ENCODE results near the gene CAMK2G. TPM values are rescaled to one million over a fixed set of nuclear protein-coding genes. Genes with fewer than 3 reads are reported as not detected.
A peak's percentile ranks its signal among the peaks of the same experiment; 100 is the strongest.

The CAMK2G gene
- total and polyA plus RNA-seq, 2 experiments from 2014 or later, result 30.6 to 34.1 TPM

- no peaks in the 10 kb centered on the region for H3K9me2 ChIP-seq (ENCODE audit: insufficient read depth)
- no peaks in the 10 kb centered on the region for H3K36me3 Mint-ChIP-seq (ENCODE audit: low read depth)
- peak overlapping the region; percentile 84; the same call in 1 of the 2 replicates for H2AFZ ChIP-seq
- DNase-seq (ENCODE audit: low spot score), result no peak
- TF ChIP-seq CREB1 (CRISPR knock-in tag; IDR thresholded peaks at IDR 0.05; ENCODE audit: low read depth) (no peak), CTCF (conservative IDR thresholded peaks at IDR 0.05; ENCODE audit: low read depth in 2 of 2) (no peak), STAT1 (IDR thresholded peaks at IDR 0.05; ENCODE audit: unreplicated experiment) (no peak), ZNF462 (CRISPR knock-in tag; IDR thresholded peaks at IDR 0.05) (no peak), EZH2phosphoT487 (IDR thresholded peaks at IDR 0.05; ENCODE audit: unreplicated experiment) (no peak), ZNF114 (CRISPR knock-in tag; IDR thresholded peaks at IDR 0.05) (no peak), EZH2 (IDR thresholded peaks at IDR 0.05; ENCODE audit: low read depth, unreplicated experiment) (no peak), JUNB (IDR thresholded peaks at IDR 0.05; ENCODE audit: unreplicated experiment) (no peak), ZNF331 (CRISPR knock-in tag; IDR thresholded peaks at IDR 0.05; ENCODE audit: low read depth) (no peak), POLR2AphosphoS5 (IDR thresholded peaks at IDR 0.05; ENCODE audit: low read depth) (no peak), REST (IDR thresholded peaks at IDR 0.05; ENCODE audit: unreplicated experiment) (no peak), NANOG (IDR thresholded peaks at IDR 0.05; ENCODE audit: borderline replicate concordance) (no peak)
- TF ChIP-seq, protein P1, sequence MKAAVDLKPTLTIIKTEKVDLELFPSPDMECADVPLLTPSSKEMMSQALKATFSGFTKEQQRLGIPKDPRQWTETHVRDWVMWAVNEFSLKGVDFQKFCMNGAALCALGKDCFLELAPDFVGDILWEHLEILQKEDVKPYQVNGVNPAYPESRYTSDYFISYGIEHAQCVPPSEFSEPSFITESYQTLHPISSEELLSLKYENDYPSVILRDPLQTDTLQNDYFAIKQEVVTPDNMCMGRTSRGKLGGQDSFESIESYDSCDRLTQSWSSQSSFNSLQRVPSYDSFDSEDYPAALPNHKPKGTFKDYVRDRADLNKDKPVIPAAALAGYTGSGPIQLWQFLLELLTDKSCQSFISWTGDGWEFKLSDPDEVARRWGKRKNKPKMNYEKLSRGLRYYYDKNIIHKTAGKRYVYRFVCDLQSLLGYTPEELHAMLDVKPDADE (IDR thresholded peaks at IDR 0.05), result no peak
- H3F3A ChIP-seq (replicated peaks; ENCODE audit: low read depth), result peaks cover 7% of the 10 kb centered on the region; the same call in 1 of the 2 replicates
- H3K27ac Mint-ChIP-seq, result peak overlapping the region; percentile 22; the same call in 1 of the 2 replicates
- peaks cover 38% of the 10 kb centered on the region for H3K4me1 Mint-ChIP-seq
- H3K79me2 ChIP-seq (replicated peaks; ENCODE audit: insufficient read depth), result no peaks in the 10 kb centered on the region
- H3K4me2 ChIP-seq, result no peak overlapping the region
- H3K36me3 ChIP-seq (ENCODE audit: insufficient read depth), result no peaks in the 10 kb centered on the region
- no peak overlapping the region for H3K27ac ChIP-seq (ENCODE audit: low read depth)
- H3K4me3 ChIP-seq, result no peak overlapping the region
- H3K27me3 Mint-ChIP-seq (ENCODE audit: insufficient read depth, low read depth, poor library complexity), result peaks cover 15% of the 10 kb centered on the region
- H3K4me3 Mint-ChIP-seq, result no peak overlapping the region; the same call in 2 of the 3 replicates
- no peaks in the 10 kb centered on the region for H3K9me3 Mint-ChIP-seq
- H3K4me1 ChIP-seq (ENCODE audit: insufficient read depth), result peaks cover 39% of the 10 kb centered on the region
- peaks cover 21% of the 10 kb centered on the region for H3K27me3 ChIP-seq (ENCODE audit: insufficient read depth)
- H4K20me1 ChIP-seq (replicated peaks; ENCODE audit: insufficient read depth), result no peaks in the 10 kb centered on the region
- ATAC-seq, result no peak
Observed at GRCh38 chr10:73905256-73906020, 31.1 kb upstream of the CAMK2G start.

Measured in GM23338 (cell line).